ENCODE measurements around the gene MAPT. TPM values are rescaled to one million over a fixed set of nuclear protein-coding genes. Genes with fewer than 3 reads are reported as not detected.

The MAPT gene
- total and polyA plus RNA-seq, 2 of the 13 experiments (the other 11 are each of a cell fraction or from before 2014, with no cell fraction given): 2.1 to 2.8 TPM

DNA sequence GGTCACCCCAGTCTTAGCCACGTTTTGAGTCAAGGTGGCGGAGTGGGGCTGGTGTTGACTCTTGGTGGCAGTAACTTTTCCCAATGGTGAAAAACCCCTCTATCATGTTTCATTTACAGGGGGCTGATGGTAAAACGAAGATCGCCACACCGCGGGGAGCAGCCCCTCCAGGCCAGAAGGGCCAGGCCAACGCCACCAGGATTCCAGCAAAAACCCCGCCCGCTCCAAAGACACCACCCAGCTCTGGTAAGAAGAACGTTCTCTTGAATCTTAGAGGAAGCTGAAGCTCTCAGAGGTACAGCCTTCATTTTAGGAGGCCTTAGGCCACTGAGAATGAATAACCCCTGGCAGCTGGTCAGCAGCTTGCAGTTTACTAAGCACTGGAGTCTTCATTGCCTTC, 97.0 kb downstream of the MAPT start (continued):
- TF ChIP-seq, protein P1, sequence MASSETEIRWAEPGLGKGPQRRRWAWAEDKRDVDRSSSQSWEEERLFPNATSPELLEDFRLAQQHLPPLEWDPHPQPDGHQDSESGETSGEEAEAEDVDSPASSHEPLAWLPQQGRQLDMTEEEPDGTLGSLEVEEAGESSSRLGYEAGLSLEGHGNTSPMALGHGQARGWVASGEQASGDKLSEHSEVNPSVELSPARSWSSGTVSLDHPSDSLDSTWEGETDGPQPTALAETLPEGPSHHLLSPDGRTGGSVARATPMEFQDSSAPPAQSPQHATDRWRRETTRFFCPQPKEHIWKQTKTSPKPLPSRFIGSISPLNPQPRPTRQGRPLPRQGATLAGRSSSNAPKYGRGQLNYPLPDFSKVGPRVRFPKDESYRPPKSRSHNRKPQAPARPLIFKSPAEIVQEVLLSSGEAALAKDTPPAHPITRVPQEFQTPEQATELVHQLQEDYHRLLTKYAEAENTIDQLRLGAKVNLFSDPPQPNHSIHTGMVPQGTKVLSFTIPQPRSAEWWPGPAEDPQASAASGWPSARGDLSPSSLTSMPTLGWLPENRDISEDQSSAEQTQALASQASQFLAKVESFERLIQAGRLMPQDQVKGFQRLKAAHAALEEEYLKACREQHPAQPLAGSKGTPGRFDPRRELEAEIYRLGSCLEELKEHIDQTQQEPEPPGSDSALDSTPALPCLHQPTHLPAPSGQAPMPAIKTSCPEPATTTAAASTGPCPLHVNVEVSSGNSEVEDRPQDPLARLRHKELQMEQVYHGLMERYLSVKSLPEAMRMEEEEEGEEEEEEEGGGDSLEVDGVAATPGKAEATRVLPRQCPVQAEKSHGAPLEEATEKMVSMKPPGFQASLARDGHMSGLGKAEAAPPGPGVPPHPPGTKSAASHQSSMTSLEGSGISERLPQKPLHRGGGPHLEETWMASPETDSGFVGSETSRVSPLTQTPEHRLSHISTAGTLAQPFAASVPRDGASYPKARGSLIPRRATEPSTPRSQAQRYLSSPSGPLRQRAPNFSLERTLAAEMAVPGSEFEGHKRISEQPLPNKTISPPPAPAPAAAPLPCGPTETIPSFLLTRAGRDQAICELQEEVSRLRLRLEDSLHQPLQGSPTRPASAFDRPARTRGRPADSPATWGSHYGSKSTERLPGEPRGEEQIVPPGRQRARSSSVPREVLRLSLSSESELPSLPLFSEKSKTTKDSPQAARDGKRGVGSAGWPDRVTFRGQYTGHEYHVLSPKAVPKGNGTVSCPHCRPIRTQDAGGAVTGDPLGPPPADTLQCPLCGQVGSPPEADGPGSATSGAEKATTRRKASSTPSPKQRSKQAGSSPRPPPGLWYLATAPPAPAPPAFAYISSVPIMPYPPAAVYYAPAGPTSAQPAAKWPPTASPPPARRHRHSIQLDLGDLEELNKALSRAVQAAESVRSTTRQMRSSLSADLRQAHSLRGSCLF (CRISPR knock-in tag; IDR thresholded peaks at IDR 0.05; ENCODE audit: borderline replicate concordance): no peak
- TF ChIP-seq ELF3 (CRISPR knock-in tag; IDR thresholded peaks at IDR 0.05) (no peak), KLF16 (CRISPR knock-in tag; IDR thresholded peaks at IDR 0.05) (no peak)

DNA sequence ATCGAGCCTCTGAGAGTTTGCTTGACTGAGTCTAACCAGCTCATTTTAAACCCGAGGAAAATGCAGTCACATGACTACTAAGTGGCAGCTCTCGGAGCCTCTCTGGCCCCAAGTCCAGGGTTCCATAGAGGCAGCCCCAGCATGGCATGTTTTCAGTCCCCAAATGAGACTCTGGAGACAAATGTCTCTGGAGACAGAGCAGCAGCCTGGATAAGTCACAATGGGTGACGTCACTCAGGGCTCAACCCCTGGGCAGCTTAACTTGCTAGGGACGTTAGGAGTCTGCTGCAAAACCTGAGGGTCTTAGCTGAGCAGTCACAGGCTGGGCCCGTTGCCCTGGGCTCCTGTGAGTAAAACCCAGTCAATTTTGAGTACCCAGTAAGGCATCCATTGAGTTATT, 97.8 kb downstream of the MAPT start:
- Histone ChIP-seq H3K4me2 (ENCODE audit: low read depth, low read length) (no peak overlapping the region), H3K27ac (ENCODE audit: extremely low read length, insufficient read depth, low read length) (no peak overlapping the region), H3K4me1 (ENCODE audit: insufficient read depth, low read length) (peaks cover 49% of the 10 kb centered on the region), H3K27me3 (ENCODE audit: control insufficient read depth in 1 of 2, insufficient read depth in 2 of 2, low read length in 2 of 2) (no peaks in the 10 kb centered on the region), H3K9me3 (ENCODE audit: low read length) (no peaks in the 10 kb centered on the region), H3K79me2 (ENCODE audit: insufficient read depth, low read length) (no peaks in the 10 kb centered on the region), H3K4me3 (replicated peaks in 1 of 3; ENCODE audit: insufficient read depth in 1 of 3, low read depth in 2 of 3, low read length in 3 of 3) (no peak overlapping the region), H2AFZ (ENCODE audit: low read length) (no peak overlapping the region), H3K36me3 (replicated peaks in 1 of 2; ENCODE audit: control insufficient read depth in 1 of 2, insufficient read depth in 2 of 2, low read length in 2 of 2) (no peaks in the 10 kb centered on the region), H4K20me1 (ENCODE audit: insufficient read depth, low read length) (no peaks in the 10 kb centered on the region), H3K9ac (ENCODE audit: insufficient read depth, low read depth, low read length) (no peak overlapping the region)
- FAIRE-seq (no peak), DNase-seq (ENCODE audit: low spot score) (no peak), ATAC-seq (no peak)
- ChIA-PET CTCF (ENCODE audit: low intra/inter-chr PET ratio, low total read pairs) (interaction anchor here (0.6 kb wide), 1 partner anchor 84 kb away, joined by 3 read pairs; no protein-coding TSS in a partner anchor), POLR2A (no interaction called here)
- WGBS (ENCODE audit: low lambda C conversion rate): 50% methylated on average over 6 of the region's 6 CpGs
- in situ Hi-C loops (cut with HindIII; ENCODE audit: extremely low pct_ligation_motif_present, low pct_unique_long_range_greater_than_20kb): no loop called here
- intact Hi-C loops (cut with micrococcal nuclease; ENCODE audit: unreplicated experiment): no loop called here
- no TSS peak for BruUV-seq (replicated peaks)
- TF ChIP-seq, protein P2, sequence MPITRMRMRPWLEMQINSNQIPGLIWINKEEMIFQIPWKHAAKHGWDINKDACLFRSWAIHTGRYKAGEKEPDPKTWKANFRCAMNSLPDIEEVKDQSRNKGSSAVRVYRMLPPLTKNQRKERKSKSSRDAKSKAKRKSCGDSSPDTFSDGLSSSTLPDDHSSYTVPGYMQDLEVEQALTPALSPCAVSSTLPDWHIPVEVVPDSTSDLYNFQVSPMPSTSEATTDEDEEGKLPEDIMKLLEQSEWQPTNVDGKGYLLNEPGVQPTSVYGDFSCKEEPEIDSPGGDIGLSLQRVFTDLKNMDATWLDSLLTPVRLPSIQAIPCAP (CRISPR knock-in tag; IDR thresholded peaks at IDR 0.05; ENCODE audit: low read depth): no peak
- TF ChIP-seq, protein P3, sequence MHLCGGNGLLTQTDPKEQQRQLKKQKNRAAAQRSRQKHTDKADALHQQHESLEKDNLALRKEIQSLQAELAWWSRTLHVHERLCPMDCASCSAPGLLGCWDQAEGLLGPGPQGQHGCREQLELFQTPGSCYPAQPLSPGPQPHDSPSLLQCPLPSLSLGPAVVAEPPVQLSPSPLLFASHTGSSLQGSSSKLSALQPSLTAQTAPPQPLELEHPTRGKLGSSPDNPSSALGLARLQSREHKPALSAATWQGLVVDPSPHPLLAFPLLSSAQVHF (CRISPR knock-in tag; IDR thresholded peaks at IDR 0.05): no peak
- TF ChIP-seq, protein P4, sequence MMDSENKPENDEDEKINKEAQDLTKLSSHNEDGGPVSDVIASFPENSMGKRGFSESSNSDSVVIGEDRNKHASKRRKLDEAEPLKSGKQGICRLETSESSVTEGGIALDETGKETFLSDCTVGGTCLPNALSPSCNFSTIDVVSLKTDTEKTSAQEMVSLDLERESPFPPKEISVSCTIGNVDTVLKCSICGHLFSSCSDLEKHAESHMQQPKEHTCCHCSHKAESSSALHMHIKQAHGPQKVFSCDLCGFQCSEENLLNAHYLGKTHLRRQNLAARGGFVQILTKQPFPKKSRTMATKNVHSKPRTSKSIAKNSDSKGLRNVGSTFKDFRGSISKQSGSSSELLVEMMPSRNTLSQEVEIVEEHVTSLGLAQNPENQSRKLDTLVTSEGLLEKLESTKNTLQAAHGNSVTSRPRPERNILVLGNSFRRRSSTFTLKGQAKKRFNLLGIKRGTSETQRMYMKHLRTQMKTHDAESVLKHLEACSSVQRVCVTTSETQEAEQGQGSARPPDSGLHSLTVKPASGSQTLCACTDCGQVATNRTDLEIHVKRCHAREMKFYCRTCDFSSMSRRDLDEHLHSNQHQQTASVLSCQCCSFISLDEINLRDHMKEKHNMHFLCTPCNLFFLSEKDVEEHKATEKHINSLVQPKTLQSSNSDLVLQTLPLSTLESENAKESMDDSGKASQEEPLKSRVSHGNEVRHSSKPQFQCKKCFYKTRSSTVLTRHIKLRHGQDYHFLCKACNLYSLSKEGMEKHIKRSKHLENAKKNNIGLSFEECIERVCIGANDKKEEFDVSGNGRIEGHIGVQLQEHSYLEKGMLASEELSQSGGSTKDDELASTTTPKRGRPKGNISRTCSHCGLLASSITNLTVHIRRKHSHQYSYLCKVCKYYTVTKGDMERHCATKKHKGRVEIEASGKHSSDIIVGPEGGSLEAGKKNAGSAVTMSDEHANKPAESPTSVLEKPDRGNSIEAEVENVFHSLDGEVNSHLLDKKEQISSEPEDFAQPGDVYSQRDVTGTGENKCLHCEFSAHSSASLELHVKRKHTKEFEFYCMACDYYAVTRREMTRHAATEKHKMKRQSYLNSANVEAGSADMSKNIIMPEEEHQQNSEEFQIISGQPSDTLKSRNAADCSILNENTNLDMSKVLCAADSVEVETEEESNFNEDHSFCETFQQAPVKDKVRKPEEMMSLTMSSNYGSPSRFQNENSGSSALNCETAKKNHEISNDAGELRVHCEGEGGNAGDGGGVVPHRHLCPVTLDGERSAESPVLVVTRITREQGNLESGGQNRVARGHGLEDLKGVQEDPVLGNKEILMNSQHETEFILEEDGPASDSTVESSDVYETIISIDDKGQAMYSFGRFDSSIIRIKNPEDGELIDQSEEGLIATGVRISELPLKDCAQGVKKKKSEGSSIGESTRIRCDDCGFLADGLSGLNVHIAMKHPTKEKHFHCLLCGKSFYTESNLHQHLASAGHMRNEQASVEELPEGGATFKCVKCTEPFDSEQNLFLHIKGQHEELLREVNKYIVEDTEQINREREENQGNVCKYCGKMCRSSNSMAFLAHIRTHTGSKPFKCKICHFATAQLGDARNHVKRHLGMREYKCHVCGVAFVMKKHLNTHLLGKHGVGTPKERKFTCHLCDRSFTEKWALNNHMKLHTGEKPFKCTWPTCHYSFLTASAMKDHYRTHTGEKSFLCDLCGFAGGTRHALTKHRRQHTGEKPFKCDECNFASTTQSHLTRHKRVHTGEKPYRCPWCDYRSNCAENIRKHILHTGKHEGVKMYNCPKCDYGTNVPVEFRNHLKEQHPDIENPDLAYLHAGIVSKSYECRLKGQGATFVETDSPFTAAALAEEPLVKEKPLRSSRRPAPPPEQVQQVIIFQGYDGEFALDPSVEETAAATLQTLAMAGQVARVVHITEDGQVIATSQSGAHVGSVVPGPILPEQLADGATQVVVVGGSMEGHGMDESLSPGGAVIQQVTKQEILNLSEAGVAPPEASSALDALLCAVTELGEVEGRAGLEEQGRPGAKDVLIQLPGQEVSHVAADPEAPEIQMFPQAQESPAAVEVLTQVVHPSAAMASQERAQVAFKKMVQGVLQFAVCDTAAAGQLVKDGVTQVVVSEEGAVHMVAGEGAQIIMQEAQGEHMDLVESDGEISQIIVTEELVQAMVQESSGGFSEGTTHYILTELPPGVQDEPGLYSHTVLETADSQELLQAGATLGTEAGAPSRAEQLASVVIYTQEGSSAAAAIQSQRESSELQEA (CRISPR knock-in tag; IDR thresholded peaks at IDR 0.05; ENCODE audit: not compliant biosample characterization): no peak
- TF ChIP-seq PLRG1 (conservative IDR thresholded peaks at IDR 0.05) (no peak), CENPT (CRISPR knock-in tag; IDR thresholded peaks at IDR 0.05; ENCODE audit: low read depth) (no peak)

Measured in HepG2 (cell line).